ENCODE results near the gene TMIGD2.

The TMIGD2 gene

DNA sequence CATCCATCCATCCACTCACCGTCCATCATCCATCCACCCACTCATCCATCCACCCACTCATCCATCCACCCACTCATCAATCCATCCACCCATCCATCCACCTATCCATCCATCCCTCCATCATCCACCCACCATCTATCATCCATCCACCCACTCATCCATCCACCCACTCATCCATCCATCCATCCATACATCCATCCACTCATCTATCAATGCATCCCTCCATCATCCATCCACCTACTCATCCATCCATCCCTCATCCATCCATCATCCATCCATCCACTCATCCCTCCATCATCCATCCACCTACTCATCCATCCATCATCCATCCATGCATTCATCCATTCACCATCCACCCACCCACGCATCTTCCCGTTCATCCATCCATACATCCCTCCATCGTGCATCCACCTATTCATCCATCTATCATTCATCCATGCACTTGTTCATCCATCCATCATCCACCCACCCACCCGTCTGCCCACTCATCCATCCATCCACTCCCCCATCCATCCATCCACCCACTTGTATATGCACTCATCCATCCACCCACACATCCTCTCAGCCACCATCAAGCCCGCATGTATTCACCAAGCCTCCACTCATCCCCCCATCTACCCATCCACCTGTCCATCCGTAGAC, 32.9 kb upstream of the TMIGD2 start:
- H3K4me3 ChIP-seq (ENCODE audit: low read depth, low read length): no peak overlapping the region
- no peak for DNase-seq (ENCODE audit: low read depth)
- no peak for TF ChIP-seq POLR2A (IDR thresholded peaks at IDR 0.05; ENCODE audit: extremely low read depth, insufficient read length)
- TF ChIP-seq CTCF (IDR thresholded peaks at IDR 0.05; ENCODE audit: low read depth, low read length): no peak
- TF ChIP-seq MYC (IDR thresholded peaks at IDR 0.05; ENCODE audit: low read depth, low read length): no peak
- TF ChIP-seq, protein P1, sequence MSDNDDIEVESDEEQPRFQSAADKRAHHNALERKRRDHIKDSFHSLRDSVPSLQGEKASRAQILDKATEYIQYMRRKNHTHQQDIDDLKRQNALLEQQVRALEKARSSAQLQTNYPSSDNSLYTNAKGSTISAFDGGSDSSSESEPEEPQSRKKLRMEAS (IDR thresholded peaks at IDR 0.05; ENCODE audit: low read depth, low read length): no peak

GRCh38 chr19:4329858-4330257, 27.7 kb upstream of the TMIGD2 start:
- TF ChIP-seq CTCF (IDR thresholded peaks at IDR 0.05; ENCODE audit: low read depth, low read length) (no peak), POLR2A (IDR thresholded peaks at IDR 0.05; ENCODE audit: extremely low read depth, insufficient read length) (no peak), MYC (IDR thresholded peaks at IDR 0.05; ENCODE audit: low read depth, low read length) (no peak)
- TF ChIP-seq, protein P1 (IDR thresholded peaks at IDR 0.05; ENCODE audit: low read depth, low read length): no peak
- no peak for DNase-seq (ENCODE audit: low read depth)
- H3K4me3 ChIP-seq (ENCODE audit: low read depth, low read length): no peak overlapping the region

- peak; percentile 28 for DNase-seq (ENCODE audit: low read depth)
Measured at GRCh38 chr19:4328991-4329681, 26.9 kb upstream of the TMIGD2 start.

DNA sequence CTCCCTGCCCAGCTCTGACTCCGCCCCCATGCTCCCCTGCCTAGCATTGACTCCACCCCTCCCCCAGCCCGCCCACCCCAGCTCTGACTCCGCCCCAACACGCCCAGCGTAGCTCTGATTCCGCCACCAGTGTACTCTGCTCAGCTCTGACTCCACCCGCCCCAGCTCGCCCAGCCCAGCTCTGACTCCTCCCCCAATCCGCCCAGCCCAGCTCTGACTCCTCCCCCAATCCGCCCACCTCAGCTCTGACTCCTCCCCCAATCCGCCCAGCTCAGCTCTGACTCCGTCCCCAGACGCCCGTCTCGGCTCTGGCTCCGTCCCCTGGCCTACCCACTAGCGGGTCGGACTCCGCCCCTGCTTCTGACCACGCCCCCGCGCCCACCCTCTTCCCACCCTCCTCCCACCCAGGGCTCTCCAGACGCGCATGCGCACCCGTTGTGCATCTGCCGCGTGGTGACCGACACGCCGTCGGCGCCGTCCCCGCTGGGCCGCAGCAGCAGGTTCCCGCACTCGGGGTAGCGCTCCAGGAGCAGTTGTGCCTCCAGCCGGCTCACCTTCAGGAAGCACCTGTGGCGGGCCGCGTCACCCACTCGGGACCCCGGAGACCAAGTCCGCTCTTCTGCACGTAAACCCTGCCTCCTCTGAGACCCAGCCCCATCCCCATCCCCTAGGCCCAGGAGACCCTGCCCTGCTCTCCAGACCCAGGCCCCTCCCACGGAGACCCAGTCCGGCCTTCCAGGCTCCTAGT, 26.2 kb upstream of the TMIGD2 start:
- TF ChIP-seq POLR2A (IDR thresholded peaks at IDR 0.05; ENCODE audit: extremely low read depth, insufficient read length) (peak; percentile 80), CTCF (IDR thresholded peaks at IDR 0.05; ENCODE audit: low read depth, low read length) (no peak), MYC (IDR thresholded peaks at IDR 0.05; ENCODE audit: low read depth, low read length) (peak; percentile 94)
- TF ChIP-seq, protein P1 (IDR thresholded peaks at IDR 0.05; ENCODE audit: low read depth, low read length): peak; percentile 81
- peak; percentile 93 for DNase-seq (ENCODE audit: low read depth)
- H3K4me3 ChIP-seq (ENCODE audit: low read depth, low read length): peak overlapping the region; percentile 62

More at GRCh38 chr19:4328991-4329681, 26.9 kb upstream of the TMIGD2 start:
- H3K4me3 ChIP-seq (ENCODE audit: low read depth, low read length): peak overlapping the region; percentile 62

GRCh38 chr19:4327877-4328242, 25.7 kb upstream of the TMIGD2 start:
- H3K4me3 ChIP-seq (ENCODE audit: low read depth, low read length): peak overlapping the region; percentile 25
- no peak for DNase-seq (ENCODE audit: low read depth)
- TF ChIP-seq, protein P1 (IDR thresholded peaks at IDR 0.05; ENCODE audit: low read depth, low read length): no peak
- TF ChIP-seq CTCF (IDR thresholded peaks at IDR 0.05; ENCODE audit: low read depth, low read length) (no peak), MYC (IDR thresholded peaks at IDR 0.05; ENCODE audit: low read depth, low read length) (no peak), POLR2A (IDR thresholded peaks at IDR 0.05; ENCODE audit: extremely low read depth, insufficient read length) (no peak)

DNA sequence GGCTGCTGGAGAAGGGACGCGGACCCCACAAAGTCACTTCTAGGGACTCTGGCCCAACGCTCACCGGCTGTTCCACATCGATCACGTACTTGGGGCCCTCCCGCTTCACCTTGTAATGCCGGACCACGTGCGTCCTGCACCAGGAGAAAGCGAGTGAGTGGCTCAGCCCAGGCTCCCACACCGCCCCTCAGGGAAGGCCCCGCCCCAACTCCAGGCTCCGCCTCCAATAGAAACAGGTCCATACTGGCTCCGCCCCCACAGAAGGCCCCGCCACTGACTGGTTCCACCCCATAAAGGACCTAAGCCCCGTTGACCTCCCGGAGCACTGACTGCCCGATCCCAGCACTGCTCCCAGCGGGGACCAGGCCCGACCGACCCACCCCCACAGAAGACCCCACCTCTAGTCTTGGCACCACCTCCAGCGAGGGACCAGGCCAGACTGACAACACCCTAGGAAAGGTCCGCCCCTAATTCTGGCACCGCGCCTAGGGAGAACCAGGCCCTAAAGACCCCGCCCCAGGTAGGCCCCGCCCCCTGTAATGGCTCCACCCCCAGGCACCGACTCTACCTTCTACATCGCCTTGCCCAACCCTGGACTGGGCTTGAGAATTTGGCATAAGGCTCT, 25.2 kb upstream of the TMIGD2 start:
- DNase-seq (ENCODE audit: low read depth): peak; percentile 37
- TF ChIP-seq POLR2A (IDR thresholded peaks at IDR 0.05; ENCODE audit: extremely low read depth, insufficient read length) (no peak), CTCF (IDR thresholded peaks at IDR 0.05; ENCODE audit: low read depth, low read length) (no peak), MYC (IDR thresholded peaks at IDR 0.05; ENCODE audit: low read depth, low read length) (no peak)
- TF ChIP-seq, protein P1 (IDR thresholded peaks at IDR 0.05; ENCODE audit: low read depth, low read length): no peak
- no peak overlapping the region for H3K4me3 ChIP-seq (ENCODE audit: low read depth, low read length)

Data from NB4 (cell line).